Spleen (tissue), 11 donors: ENCODE results near the gene ATG14. TPM values are rescaled to one million over a fixed set of nuclear protein-coding genes. Genes with fewer than 3 reads are reported as not detected.

Source experiments
- DNase-seq: peaks from one replicate; pipeline ENCODE4 v3.0.0-alpha.2; 2020
- H3K27ac ChIP-seq, 8 donors: fragments of 200-600 bp; sonication (generic) in 7 of 8; 1 replicate in 4 of 8; 2 replicates in 4 of 8; pipeline versions ENCODE4 v1.5.0 to v1.8.0; 2016 to 2021; ENCODE audit warnings: inconsistent platforms in 4 of 8, mild to moderate bottlenecking in 4 of 8, moderate library complexity in 1 of 8
- H3K27me3 ChIP-seq, 7 donors: fragments of 200-600 bp; sonication (generic) in 6 of 7; replicated peaks in 1 of 7; 1 replicate in 4 of 7; 2 replicates in 3 of 7; pipeline versions ENCODE4 v1.5.0 to v1.8.0; 2016 to 2021; ENCODE audit warnings: inconsistent platforms in 3 of 7, mild to moderate bottlenecking in 1 of 7
- H3K36me3 ChIP-seq, 6 donors: fragments of 200-600 bp; sonication (generic) in 5 of 6; 1 replicate in 4 of 6; 2 replicates in 2 of 6; pipeline versions ENCODE4 v1.5.0 to v1.8.0; 2016 to 2021; ENCODE audit warnings: inconsistent platforms in 2 of 6
- H3K4me1 ChIP-seq, 6 donors: fragments of 200-600 bp; sonication (generic) in 5 of 6; 1 replicate in 3 of 6; 2 replicates in 3 of 6; pipeline versions ENCODE4 v1.5.0 to v1.8.0; 2016 to 2021; ENCODE audit warnings: inconsistent platforms in 3 of 6
- H3K4me3 ChIP-seq, 8 donors: fragments of 200-600 bp; sonication (generic) in 7 of 8; 1 replicate in 4 of 8; 2 replicates in 4 of 8; pipeline versions ENCODE4 v1.5.0 to v1.8.0; 2016 to 2021; ENCODE audit warnings: inconsistent platforms in 4 of 8, mild to moderate bottlenecking in 4 of 8, moderate library complexity in 2 of 8
- H3K9me3 ChIP-seq, 8 donors: fragments of 200-600 bp; sonication (generic) in 7 of 8; 1 replicate in 4 of 8; 2 replicates in 4 of 8; pipeline versions ENCODE4 v1.5.0 to v1.8.0; 2016 to 2021; ENCODE audit warnings: inconsistent platforms in 4 of 8
- POLR2A ChIP-seq, 3 donors: fragments of 450-650 bp; IDR thresholded peaks; one replicate each; pipeline ENCODE4 v1.5.1; 2017; ENCODE audit warnings: antibody characterized with exemption in 3 of 3, mild to moderate bottlenecking in 1 of 3
- POLR2AphosphoS5 ChIP-seq, 3 donors: sonication (generic); formaldehyde crosslinking; IDR thresholded peaks; one replicate each; pipeline ENCODE4 v1.5.1; 2017; ENCODE audit warnings: antibody characterized with exemption in 3 of 3
- WGBS, 5 donors: extraction: QIAGEN DNeasy Blood & Tissue Kit in 3 of 5; methylation state at CpG; one replicate each; pipeline versions ENCODE4 v1.1.5 to v1.1.7; 2013 to 2018; 5-methylcytosine and 5-hydroxymethylcytosine counted together
- intact Hi-C: fragments of 100-400 bp; cut with DNase I; formaldehyde crosslinking; loops from one replicate; pipeline ENCODE4 v1.15.0; 2023; ENCODE audit warnings: low total_unique reads
- polyA plus RNA-seq, 3 donors: library from polyadenylated mRNA; stranded (reverse); fragments of 200-250 nt; gene quantifications; one replicate each; pipeline ENCODE4 v1.2.1, GENCODE V29; 2013
- total RNA-seq, 7 donors: library from RNA; depleted of rRNA in 3 of 7; stranded (reverse); fragments of >200 nt in 3 of 7; fragmentation: NEBNext Ultra II Directional in 4 of 7; extraction: Animal tissue kit (Norgen Biotek cat#: 25700) in 4 of 7; gene quantifications; one replicate each; pipeline versions ENCODE4 v1.1.0 to v1.2.1, GENCODE V29; 2016 to 2021
- TF ChIP-seq, protein P1 (sequence below), 11 experiments: fragments of 200-600 bp in 7 of 11; fragments of 450-650 bp in 4 of 11; sonication (generic) in 4 of 11; IDR thresholded peaks in 8 of 11; conservative IDR thresholded peaks in 3 of 11; 1 replicate in 7 of 11; 2 replicates in 4 of 11; pipeline versions ENCODE4 v1.4.0 to v1.8.0; 2016 to 2021; ENCODE audit warnings: antibody characterized with exemption in 11 of 11, inconsistent platforms in 4 of 11, mild to moderate bottlenecking in 1 of 11
- donor health status: healthy with polysubstance abuse.
- donor health status: DM: no; HTN: no; CAD: no; lungs with moderate emphysema.
- donor health status: DM: no; HTN: no; CAD: no.
- donor health status: Bipolar disorder and iron deficiency.
- donor health status: healthy.
- donor health status: DM: no; HTN: no; CAD: no.
- donor health status: DM: yes; HTN: yes; CAD: no.

ATG14 gene
- total and polyA plus RNA-seq, 10 donors: 5.4 to 14.8 (median 12.1) TPM

DNA sequence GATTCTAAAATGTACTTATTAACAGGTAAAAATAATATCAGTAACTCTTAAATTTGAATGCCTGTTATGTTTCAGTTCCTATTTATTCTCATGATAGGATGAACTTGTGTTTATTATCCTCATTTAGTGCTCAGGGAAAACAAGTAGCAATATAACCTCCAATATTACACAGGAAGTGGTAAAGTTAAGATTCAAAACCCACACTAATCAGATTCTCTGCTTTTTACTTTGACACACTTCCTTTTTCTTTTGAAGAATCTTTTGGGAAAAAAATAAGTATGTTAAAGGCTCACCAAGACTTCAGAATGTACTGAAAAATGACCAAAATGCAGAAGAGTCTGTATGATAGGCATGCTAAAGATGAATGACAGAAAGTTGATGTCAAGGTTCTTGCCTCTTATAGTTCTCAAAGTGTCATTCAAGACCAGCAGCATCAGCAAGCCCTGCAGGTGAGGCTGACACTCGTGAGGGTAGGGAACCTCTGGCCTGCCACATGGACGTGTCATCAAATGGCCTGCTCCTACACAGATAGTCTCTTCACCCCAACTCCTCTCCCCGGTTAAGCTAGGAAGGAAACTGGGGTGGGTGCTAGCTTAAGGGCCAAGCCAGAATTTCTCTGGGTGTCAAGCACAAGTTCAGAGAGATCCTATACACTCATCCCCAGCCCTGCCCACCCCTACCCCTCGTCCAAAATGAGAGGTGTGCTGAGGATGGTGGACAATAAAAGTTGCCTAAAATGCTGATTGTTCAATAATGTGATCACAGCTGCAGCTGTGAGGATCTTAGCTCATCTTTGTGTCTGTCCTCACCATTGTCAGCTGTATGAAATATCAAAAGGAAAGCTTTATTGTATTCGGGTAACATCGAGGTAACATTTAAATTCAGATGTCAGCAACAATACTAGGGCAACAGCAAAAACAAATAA, 22.5 kb upstream of the ATG14 start:
- peaks cover 0 to 27% (median 0%) of the 10 kb centered on the region in 7 donors for H3K27me3 ChIP-seq
- intact Hi-C loops: loop anchor here (10.0 kb wide), 1 partner anchor 169 kb away; no protein-coding TSS in a partner anchor
- DNase-seq: peak; percentile 54
- 37 to 53% (median 53%) methylated on average over 5 to 6 of the region's 6 CpGs for WGBS, 5 donors
- H3K4me1 ChIP-seq: peaks cover 0 to 20% (median 1%) of the 10 kb centered on the region in 6 donors
- H3K9me3 ChIP-seq: no peaks in the 10 kb centered on the region
- no peak overlapping the region for H3K4me3 ChIP-seq
- H3K36me3 ChIP-seq: no peaks in the 10 kb centered on the region
- peak overlapping the region in 1 of 8 donors; percentile 46 for H3K27ac ChIP-seq
- TF ChIP-seq POLR2A (IDR thresholded peaks at IDR 0.05): no peak
- TF ChIP-seq, protein P1, sequence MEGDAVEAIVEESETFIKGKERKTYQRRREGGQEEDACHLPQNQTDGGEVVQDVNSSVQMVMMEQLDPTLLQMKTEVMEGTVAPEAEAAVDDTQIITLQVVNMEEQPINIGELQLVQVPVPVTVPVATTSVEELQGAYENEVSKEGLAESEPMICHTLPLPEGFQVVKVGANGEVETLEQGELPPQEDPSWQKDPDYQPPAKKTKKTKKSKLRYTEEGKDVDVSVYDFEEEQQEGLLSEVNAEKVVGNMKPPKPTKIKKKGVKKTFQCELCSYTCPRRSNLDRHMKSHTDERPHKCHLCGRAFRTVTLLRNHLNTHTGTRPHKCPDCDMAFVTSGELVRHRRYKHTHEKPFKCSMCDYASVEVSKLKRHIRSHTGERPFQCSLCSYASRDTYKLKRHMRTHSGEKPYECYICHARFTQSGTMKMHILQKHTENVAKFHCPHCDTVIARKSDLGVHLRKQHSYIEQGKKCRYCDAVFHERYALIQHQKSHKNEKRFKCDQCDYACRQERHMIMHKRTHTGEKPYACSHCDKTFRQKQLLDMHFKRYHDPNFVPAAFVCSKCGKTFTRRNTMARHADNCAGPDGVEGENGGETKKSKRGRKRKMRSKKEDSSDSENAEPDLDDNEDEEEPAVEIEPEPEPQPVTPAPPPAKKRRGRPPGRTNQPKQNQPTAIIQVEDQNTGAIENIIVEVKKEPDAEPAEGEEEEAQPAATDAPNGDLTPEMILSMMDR (IDR thresholded peaks at IDR 0.05 in 8 of 11, conservative IDR thresholded peaks at IDR 0.05 in 3 of 11): no peak
- TF ChIP-seq POLR2AphosphoS5 (IDR thresholded peaks at IDR 0.05): no peak

DNA sequence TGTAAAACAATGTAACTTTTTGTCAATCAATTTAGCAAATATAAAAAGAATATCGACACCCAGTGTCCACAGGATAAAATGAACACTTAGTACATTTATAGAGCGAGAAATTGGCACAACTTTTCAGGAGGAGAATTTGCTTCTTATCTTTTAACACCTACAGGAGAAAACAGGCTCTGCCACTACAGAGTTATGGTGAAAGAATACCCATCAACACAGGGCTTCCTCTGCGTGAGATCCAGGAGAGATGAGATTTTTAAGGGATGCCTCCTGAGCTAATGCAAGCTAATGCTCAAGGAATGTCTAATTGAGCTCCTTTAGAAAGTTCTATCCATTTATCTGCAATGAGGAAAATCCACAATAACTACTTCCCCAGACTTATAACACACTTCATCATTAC, 21.0 kb upstream of the ATG14 start:
- H3K36me3 ChIP-seq: no peaks in the 10 kb centered on the region
- H3K4me3 ChIP-seq: no peak overlapping the region
- no peak for DNase-seq
- no peaks in the 10 kb centered on the region for H3K9me3 ChIP-seq
- WGBS, 5 donors: 76 to 96% (median 86%) methylated on average over 3 of the region's 3 CpGs
- intact Hi-C loops: loop anchor here (10.0 kb wide), 1 partner anchor 168 kb away; no protein-coding TSS in a partner anchor
- TF ChIP-seq POLR2AphosphoS5 (IDR thresholded peaks at IDR 0.05) (no peak), POLR2A (IDR thresholded peaks at IDR 0.05) (no peak)
- TF ChIP-seq, protein P1 (IDR thresholded peaks at IDR 0.05 in 8 of 11, conservative IDR thresholded peaks at IDR 0.05 in 3 of 11): no peak
- H3K27me3 ChIP-seq: peaks cover 0 to 12% (median 0%) of the 10 kb centered on the region in 7 donors
- peaks cover 0 to 20% (median 1%) of the 10 kb centered on the region in 6 donors for H3K4me1 ChIP-seq
- no peak overlapping the region for H3K27ac ChIP-seq

DNA sequence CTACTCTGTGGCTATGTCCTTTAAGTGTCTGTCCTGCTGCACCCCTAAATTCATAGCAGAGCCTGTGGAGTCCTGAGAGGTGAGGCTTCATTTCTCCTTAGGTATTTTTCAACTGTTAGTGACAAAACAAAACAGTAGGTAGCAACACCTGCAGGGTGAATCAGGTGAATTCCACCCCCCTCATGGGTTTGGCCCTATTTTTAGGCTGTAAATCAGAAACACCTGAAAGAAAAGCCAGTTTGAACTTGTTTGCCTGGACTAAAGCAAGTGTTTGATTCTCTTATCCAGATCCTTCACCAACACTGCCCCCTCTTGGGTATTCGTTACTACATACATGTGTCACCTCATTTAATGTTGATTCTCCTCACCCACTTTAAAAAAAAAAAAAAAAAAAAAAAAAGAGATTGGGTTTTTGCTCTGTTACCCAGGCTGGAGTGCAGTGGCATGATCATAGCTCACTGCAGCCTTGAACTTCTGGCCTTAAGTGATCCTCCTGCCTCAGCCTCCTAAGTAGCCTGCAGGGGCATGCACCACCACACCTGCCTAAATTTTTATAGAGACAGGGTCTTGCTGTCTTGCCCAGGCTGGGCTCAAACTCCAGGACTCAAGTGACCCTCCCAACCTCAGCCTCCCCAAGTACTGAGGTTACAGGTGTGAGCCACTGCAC, 18.5 kb upstream of the ATG14 start:
- Histone ChIP-seq H3K36me3 (no peaks in the 10 kb centered on the region), H3K27ac (no peak overlapping the region), H3K27me3 (no peaks in the 10 kb centered on the region), H3K4me3 (no peak overlapping the region), H3K9me3 (no peaks in the 10 kb centered on the region), H3K4me1 (peaks cover 0 to 20% (median 1%) of the 10 kb centered on the region in 6 donors)
- TF ChIP-seq POLR2A (IDR thresholded peaks at IDR 0.05): no peak
- TF ChIP-seq, protein P1 (IDR thresholded peaks at IDR 0.05 in 8 of 11, conservative IDR thresholded peaks at IDR 0.05 in 3 of 11): peak in 8 of 11 experiments; percentile 24 to 65 (median 40)
- no peak for DNase-seq
- intact Hi-C loops: loop anchor here (10.0 kb wide), 1 partner anchor 165 kb away; no protein-coding TSS in a partner anchor
- 0 to 12% (median 4%) methylated on average over 1 of the region's 1 CpG for WGBS, 5 donors
